Brain microvascular endothelial cell (primary cell): ENCODE measurements around the gene TCFL5.

ENCODE experiments used
- DNase-seq: peaks from one replicate; pipeline ENCODE4 v3.0.0-alpha.2; 2020
- H3K27ac ChIP-seq: fragments of 250-450 bp; sonication (Bioruptor Pico); 2 replicates; pipeline ENCODE4 v1.5.1; 2020; ENCODE audit warnings: mild to moderate bottlenecking, moderate library complexity
- H3K27me3 ChIP-seq: fragments of 250-450 bp; sonication (Bioruptor Pico); replicated peaks from 2 replicates; pipeline ENCODE4 v1.5.1; 2020; ENCODE audit warnings: mild to moderate bottlenecking
- H3K36me3 ChIP-seq: fragments of 250-450 bp; sonication (Bioruptor Pico); replicated peaks from 2 replicates; pipeline ENCODE4 v1.5.1; 2020; ENCODE audit warnings: mild to moderate bottlenecking
- H3K4me3 ChIP-seq: 2 replicates; pipeline ENCODE4 v1.5.1; 2011; ENCODE audit warnings: low read depth, mild to moderate bottlenecking, control low read depth, low read length, moderate library complexity
- CTCF ChIP-seq: IDR thresholded peaks from 2 replicates; pipeline ENCODE4 v1.5.1; 2011; ENCODE audit warnings: low read depth, mild to moderate bottlenecking, moderate library complexity, low read length, control low read depth, inconsistent platforms; ENCODE audit errors: missing control alignments
- in situ Hi-C: cut with HindIII; loops from 2 replicates; pipeline ENCODE4 v1.10.0; 2017; ENCODE audit warnings: low sequenced_read_pairs, low pct_ligation_motif_present

Gene TCFL5

GRCh38 chr20:62900692-62901584 is 39.3 kb upstream of the TCFL5 start:
- DNase-seq, result no peak
- TF ChIP-seq CTCF, result peak; percentile 45
- peaks cover 55% of the 10 kb centered on the region for H3K36me3 ChIP-seq

GRCh38 chr20:62900052-62900691 is 38.5 kb upstream of the TCFL5 start:
- Histone ChIP-seq H3K27ac (no peak overlapping the region), H3K27me3 (no peaks in the 10 kb centered on the region), H3K4me3 (no peak overlapping the region), H3K36me3 (peaks cover 52% of the 10 kb centered on the region)
- DNase-seq, result peak; percentile 56
- in situ Hi-C loops, result no loop called here
- peak; percentile 96 for TF ChIP-seq CTCF

More at GRCh38 chr20:62900692-62901584, 39.3 kb upstream of the TCFL5 start:
- H3K4me3 ChIP-seq, result no peak overlapping the region
- in situ Hi-C loops, result no loop called here
- H3K27me3 ChIP-seq, result no peaks in the 10 kb centered on the region
- H3K27ac ChIP-seq, result no peak overlapping the region

DNA sequence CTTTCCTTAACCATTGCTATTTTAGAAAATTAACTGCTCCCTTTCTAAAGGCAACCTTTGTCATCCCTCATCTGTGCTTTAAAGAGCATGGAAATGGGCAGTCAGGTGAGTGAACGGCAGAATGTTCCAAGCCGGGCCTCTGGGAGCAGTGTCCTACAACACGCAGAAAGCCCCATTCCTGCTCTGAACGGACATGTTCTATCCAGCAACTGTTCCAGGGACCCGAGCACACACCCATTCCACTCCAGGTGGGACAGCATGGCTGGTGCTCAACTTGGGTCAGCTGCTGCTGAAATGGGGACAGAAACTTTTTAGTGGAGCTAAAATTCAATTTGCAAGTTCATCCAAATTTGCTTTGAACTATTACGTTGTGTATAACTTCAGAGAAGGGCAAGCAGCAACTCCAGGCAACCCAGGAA is 38.0 kb upstream of the TCFL5 start:
- in situ Hi-C loops, result no loop called here
- no peak overlapping the region for H3K4me3 ChIP-seq
- H3K27ac ChIP-seq, result no peak overlapping the region
- no peak for DNase-seq
- H3K27me3 ChIP-seq, result no peaks in the 10 kb centered on the region
- peak; percentile 17 for TF ChIP-seq CTCF
- H3K36me3 ChIP-seq, result peaks cover 55% of the 10 kb centered on the region

DNA sequence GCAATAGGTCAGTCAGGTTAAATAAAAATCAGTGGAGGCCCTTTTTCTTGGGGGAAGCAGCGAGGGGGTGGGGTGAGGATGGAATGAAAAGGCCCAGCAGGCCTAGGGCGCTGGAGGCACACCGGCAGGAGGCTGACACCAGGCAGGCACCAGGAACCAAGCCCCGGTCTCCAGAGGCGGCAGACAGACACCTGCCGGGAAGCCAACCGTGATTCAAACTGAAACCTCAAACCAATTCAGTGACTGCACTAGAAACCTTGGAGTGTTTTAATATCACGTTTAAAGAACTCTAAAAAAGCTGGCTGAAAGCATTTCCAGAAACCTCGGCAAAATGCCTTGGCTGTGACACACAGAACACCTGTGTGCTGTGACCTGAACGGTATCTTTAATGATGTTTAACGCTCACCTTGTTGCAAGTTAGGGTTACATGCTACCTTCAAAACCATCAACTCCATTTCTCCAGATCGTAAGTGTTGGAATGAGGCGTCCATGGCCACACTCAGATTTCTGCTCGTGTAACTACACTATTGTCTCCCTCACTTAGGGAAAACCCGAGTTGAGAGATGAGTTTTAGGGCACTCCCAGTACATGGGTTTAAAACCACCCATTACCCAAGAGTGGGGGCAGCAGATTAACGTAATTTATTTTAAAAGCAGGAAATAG is 37.5 kb upstream of the TCFL5 start:
- no peak for TF ChIP-seq CTCF
- H3K27me3 ChIP-seq, result no peaks in the 10 kb centered on the region
- no peak for DNase-seq
- in situ Hi-C loops, result no loop called here
- H3K4me3 ChIP-seq, result no peak overlapping the region
- H3K27ac ChIP-seq, result no peak overlapping the region
- peaks cover 56% of the 10 kb centered on the region for H3K36me3 ChIP-seq

GRCh38 chr20:62898093-62898964 is 36.7 kb upstream of the TCFL5 start:
- in situ Hi-C loops, result no loop called here
- no peak for DNase-seq
- peaks cover 56% of the 10 kb centered on the region for H3K36me3 ChIP-seq
- no peak for TF ChIP-seq CTCF
- no peaks in the 10 kb centered on the region for H3K27me3 ChIP-seq
- no peak overlapping the region for H3K4me3 ChIP-seq
- no peak overlapping the region for H3K27ac ChIP-seq
